ENCODE data around the gene SUSD1.
"Not testable (repeated sequence)": the region's sequence is repeated elsewhere in the genome, so short reads cannot be mapped to it uniquely, and the experiment has no call there.

Gene SUSD1

DNA sequence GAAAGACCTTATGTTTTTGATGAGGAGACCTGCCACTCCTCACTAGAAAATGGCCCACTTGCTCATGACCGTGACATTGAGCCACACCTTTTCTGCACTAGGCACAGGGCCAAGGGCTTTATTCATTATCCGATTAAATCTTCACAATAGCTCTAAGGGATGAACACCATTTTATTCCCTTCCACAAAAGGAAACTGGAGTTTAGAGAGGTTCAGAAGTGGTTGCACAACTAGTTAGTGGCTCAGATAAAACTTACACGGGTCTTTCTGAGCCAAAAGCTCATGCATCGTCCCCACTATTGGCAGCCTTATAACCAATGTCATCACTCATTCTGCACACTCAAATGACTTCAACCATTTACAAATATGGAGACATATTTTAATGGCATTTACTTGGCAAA lies 39.4 kb downstream of the SUSD1 start:
- TF ChIP-seq, protein P1, sequence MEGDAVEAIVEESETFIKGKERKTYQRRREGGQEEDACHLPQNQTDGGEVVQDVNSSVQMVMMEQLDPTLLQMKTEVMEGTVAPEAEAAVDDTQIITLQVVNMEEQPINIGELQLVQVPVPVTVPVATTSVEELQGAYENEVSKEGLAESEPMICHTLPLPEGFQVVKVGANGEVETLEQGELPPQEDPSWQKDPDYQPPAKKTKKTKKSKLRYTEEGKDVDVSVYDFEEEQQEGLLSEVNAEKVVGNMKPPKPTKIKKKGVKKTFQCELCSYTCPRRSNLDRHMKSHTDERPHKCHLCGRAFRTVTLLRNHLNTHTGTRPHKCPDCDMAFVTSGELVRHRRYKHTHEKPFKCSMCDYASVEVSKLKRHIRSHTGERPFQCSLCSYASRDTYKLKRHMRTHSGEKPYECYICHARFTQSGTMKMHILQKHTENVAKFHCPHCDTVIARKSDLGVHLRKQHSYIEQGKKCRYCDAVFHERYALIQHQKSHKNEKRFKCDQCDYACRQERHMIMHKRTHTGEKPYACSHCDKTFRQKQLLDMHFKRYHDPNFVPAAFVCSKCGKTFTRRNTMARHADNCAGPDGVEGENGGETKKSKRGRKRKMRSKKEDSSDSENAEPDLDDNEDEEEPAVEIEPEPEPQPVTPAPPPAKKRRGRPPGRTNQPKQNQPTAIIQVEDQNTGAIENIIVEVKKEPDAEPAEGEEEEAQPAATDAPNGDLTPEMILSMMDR (IDR thresholded peaks at IDR 0.05; ENCODE audit: low read depth, low read length) = no peak
- in situ Hi-C loops (cut with HindIII; ENCODE audit: low sequenced_read_pairs) = no loop called here
- DNase-seq (ENCODE audit: low read depth, low spot score) = no peak
- no peak overlapping the region for H3K4me3 ChIP-seq (ENCODE audit: low read depth, low read length)

DNA sequence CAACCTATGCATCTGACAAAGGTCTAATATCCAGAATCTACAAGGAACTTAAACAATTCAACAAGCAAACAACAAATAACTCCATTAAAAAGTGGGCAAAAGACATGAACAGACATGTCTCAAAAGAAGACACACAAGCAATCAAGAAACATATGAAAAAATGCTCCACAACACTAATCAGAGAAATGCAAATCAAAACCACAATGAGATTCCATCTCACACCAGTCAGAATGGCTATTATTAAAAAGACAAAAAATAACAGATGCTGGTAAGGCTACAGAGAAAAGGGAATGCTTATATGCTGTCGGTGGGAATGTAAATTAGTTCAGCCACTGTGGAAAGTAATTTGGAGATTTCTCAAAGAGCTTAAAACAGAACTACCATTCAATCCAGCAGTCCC lies 41.3 kb downstream of the SUSD1 start:
- DNase-seq (ENCODE audit: low read depth, low spot score); in situ Hi-C loops (cut with HindIII; ENCODE audit: low sequenced_read_pairs); H3K4me3 ChIP-seq (ENCODE audit: low read depth, low read length): not testable (repeated sequence)

DNA sequence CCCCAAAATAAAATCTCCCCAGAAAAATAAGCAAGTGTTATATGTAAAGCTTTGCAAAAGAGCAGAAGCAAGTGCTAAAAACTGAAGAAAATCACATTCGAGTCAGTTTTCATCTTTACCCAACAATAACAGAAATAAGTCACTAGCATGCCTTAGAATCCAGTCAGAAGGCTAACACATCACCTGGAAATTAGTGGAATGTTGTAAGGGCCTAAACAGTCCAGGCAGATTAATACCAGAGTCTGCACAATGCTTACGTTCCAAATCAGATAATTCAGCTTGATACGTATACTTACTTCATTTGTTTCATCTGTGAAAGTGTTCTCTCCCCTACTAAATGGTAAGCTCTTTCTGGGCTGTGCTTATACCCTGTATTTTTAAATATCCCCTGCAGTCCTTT lies 42.7 kb downstream of the SUSD1 start:
- in situ Hi-C loops (cut with HindIII; ENCODE audit: low sequenced_read_pairs) = no loop called here
- TF ChIP-seq, protein P1 (IDR thresholded peaks at IDR 0.05; ENCODE audit: low read depth, low read length) = no peak
- H3K4me3 ChIP-seq (ENCODE audit: low read depth, low read length) = no peak overlapping the region
- no peak for DNase-seq (ENCODE audit: low read depth, low spot score)

DNA sequence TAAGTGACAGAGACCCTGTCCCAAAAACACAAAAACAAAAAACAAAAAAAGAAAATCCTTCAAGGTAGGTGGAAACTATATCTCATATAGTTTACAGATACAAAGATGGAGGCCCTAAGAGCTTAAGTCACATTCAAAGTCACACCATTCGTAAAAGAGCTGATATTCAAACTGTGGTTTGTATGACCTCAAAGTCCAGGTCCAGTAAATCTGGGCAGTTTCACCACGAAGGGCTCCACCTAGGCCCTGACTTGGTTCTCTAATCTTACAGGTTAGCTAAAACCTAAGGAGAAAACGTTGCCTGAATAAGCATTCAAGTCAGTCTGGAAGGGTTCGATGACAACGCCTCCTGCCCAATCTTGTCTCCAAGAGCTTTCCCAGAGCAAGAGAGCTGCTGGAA lies 44.1 kb downstream of the SUSD1 start:
- TF ChIP-seq, protein P1 (IDR thresholded peaks at IDR 0.05; ENCODE audit: low read depth, low read length) = no peak
- no peak overlapping the region for H3K4me3 ChIP-seq (ENCODE audit: low read depth, low read length)
- no peak for DNase-seq (ENCODE audit: low read depth, low spot score)
- in situ Hi-C loops (cut with HindIII; ENCODE audit: low sequenced_read_pairs) = no loop called here

DNA sequence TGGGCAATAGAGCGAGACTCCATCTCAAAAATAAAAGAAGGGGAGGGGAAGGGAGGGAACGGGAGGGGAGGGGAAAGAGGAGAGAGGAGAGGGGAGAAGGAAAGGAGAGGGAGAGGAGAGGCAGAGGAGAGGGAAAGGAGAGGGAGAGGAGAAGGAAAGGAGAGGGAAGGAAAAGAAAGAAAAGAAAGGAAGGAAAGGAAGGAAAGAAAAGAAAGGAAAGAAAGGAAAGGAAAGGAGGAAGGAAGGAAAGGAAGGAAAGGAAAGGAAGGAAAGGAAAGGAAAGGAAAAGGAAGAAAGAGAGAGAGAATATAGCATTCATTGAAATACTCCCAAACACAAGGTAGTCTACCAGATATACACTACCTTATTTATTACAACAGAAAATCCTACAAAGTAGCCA lies 44.8 kb downstream of the SUSD1 start:
- no peak for DNase-seq (ENCODE audit: low read depth, low spot score)

DNA sequence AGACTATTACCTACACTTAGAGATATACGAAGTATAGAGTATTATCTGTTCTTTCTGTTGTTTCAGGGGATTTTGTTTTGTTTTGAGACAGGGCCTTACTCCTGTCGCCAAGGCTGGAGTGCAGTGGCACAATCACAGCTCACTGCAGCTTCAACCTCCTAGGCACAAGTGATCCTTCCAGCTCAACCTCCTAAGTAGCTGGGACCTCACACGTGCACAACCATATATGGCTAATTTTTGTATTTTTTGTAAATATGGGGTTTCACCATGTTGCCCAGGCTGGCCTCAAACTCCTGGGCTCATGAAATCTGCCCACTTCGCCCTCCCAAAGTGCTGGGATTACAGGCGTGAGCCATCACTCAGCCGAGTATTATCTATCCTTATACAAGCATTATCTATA lies 45.9 kb downstream of the SUSD1 start:
- H3K4me3 ChIP-seq (ENCODE audit: low read depth, low read length) = no peak overlapping the region
- in situ Hi-C loops (cut with HindIII; ENCODE audit: low sequenced_read_pairs) = no loop called here
- TF ChIP-seq, protein P1 (IDR thresholded peaks at IDR 0.05; ENCODE audit: low read depth, low read length) = no peak
- no peak for DNase-seq (ENCODE audit: low read depth, low spot score)

More for the DNA sequence above, 44.8 kb downstream of the SUSD1 start:
- no peak overlapping the region for H3K4me3 ChIP-seq (ENCODE audit: low read depth, low read length)
- TF ChIP-seq, protein P1 (IDR thresholded peaks at IDR 0.05; ENCODE audit: low read depth, low read length) = no peak
- in situ Hi-C loops (cut with HindIII; ENCODE audit: low sequenced_read_pairs) = no loop called here

DNA sequence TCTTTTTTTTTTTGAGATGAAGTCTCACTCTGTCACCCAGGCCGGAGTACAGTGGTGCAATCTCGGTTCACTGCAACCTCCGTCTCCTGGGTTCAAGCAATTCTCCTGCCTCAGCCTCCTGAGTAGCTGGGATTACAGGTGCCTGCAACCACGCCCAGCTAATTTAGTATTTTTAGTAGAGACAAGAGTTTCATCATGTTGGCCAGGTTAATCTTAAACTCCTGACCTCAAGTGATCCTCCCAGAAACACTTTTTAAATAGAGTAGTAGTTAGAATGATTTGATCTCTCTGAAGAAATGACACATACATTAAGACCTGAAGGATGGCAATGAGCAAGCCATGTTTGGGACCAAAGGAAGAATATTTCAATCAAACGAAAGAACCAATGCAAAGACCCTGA lies 46.7 kb downstream of the SUSD1 start:
- H3K4me3 ChIP-seq (ENCODE audit: low read depth, low read length); DNase-seq (ENCODE audit: low read depth, low spot score); in situ Hi-C loops (cut with HindIII; ENCODE audit: low sequenced_read_pairs): not testable (repeated sequence)

DNA sequence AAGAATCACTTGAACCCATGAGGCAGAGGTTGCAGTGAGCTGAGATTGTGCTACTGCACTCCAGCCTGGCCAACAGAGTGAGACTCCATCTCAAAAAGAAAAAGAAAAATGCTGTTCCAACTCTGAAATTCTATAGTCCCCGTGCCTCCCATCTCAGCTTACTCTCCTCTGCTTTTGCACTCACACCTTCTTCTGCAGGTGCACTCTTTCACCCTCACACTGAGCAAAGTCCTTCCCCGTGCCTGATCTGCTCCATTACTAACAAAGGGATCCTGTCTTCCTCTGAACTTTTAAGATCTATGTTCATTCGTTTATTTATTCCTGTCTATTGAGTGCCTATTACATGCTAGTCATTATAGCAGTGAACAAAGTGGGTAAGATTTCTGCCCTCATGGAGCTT lies 47.8 kb downstream of the SUSD1 start:
- DNase-seq (ENCODE audit: low read depth, low spot score) = no peak
- in situ Hi-C loops (cut with HindIII; ENCODE audit: low sequenced_read_pairs) = no loop called here
- TF ChIP-seq, protein P1 (IDR thresholded peaks at IDR 0.05; ENCODE audit: low read depth, low read length) = no peak
- H3K4me3 ChIP-seq (ENCODE audit: low read depth, low read length) = no peak overlapping the region
